Gastrocnemius medialis (tissue), 4 donors: Measurements from ENCODE around the gene DNAJB13.

Source experiments
- POLR2A ChIP-seq, 2 donors: fragments of 450-650 bp; IDR thresholded peaks; one replicate each; pipeline ENCODE4 v1.6.1; 2017; ENCODE audit warnings: antibody characterized with exemption in 2 of 2, mild to moderate bottlenecking in 2 of 2, moderate library complexity in 2 of 2
- TF ChIP-seq, protein P1 (sequence below), 5 experiments: fragments of 450-650 bp in 3 of 5; fragments of 200-600 bp in 2 of 5; sonication (generic) in 2 of 5; IDR thresholded peaks in 4 of 5; conservative IDR thresholded peaks in 1 of 5; 1 replicate in 4 of 5; 2 replicates in 1 of 5; pipeline ENCODE4 v1.5.1; 2016 to 2019; ENCODE audit warnings: antibody characterized with exemption in 5 of 5, mild to moderate bottlenecking in 3 of 5, moderate library complexity in 3 of 5

DNA sequence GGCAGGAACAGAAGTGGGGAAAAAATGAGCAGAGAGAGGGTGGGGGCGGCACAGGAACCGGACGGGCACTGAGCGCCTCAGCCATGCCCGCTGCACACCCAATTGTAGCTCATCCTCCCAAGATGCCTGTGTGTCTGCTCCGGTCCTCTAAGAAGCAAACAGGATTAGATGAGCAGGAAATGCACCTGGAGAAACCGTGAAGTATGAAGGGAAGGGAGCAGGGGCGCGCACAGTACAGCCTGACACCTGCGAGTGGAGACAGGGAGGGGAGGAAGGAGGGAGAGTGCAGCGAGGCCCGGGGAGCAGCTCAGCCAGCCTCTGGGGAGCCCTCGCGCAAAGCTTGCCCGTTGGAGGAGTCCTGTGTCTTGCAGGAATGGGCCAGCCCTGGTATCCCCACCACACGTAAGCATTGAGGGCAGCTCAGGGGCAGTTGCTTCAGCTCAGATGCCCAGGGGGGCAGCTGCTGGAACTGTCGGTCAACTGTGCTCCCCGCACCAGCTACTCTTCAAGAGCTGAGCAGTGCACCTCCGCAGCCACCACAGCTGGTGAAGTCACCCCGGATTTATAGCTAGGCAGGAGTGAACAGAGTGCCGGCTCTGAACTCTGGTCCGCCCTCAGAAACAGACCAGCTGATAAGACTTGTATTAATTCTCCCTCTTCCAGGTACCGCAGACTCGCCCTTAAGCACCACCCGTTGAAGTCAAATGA, 7.0 kb downstream of the DNAJB13 start:
- no peak for TF ChIP-seq POLR2A (IDR thresholded peaks at IDR 0.05)
- TF ChIP-seq, protein P1, sequence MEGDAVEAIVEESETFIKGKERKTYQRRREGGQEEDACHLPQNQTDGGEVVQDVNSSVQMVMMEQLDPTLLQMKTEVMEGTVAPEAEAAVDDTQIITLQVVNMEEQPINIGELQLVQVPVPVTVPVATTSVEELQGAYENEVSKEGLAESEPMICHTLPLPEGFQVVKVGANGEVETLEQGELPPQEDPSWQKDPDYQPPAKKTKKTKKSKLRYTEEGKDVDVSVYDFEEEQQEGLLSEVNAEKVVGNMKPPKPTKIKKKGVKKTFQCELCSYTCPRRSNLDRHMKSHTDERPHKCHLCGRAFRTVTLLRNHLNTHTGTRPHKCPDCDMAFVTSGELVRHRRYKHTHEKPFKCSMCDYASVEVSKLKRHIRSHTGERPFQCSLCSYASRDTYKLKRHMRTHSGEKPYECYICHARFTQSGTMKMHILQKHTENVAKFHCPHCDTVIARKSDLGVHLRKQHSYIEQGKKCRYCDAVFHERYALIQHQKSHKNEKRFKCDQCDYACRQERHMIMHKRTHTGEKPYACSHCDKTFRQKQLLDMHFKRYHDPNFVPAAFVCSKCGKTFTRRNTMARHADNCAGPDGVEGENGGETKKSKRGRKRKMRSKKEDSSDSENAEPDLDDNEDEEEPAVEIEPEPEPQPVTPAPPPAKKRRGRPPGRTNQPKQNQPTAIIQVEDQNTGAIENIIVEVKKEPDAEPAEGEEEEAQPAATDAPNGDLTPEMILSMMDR (IDR thresholded peaks at IDR 0.05 in 4 of 5, conservative IDR thresholded peaks at IDR 0.05 in 1 of 5), result no peak
